Measurements from ENCODE around the gene SPATA32.

- TF ChIP-seq POLR2A (IDR thresholded peaks at IDR 0.05) = no peak
- no peak for TF ChIP-seq CTCF (IDR thresholded peaks at IDR 0.05)
Observed at GRCh38 chr17:45241328-45242028, 20.4 kb downstream of the SPATA32 start.

Measured in transverse colon (tissue), 3 donors.